Prostate gland (tissue), 2 donors: ENCODE measurements around the gene DLGAP1. TPM values are rescaled to one million over a fixed set of nuclear protein-coding genes. Genes with fewer than 3 reads are reported as not detected.
"Not testable (repeated sequence)": the region's sequence is repeated elsewhere in the genome, so short reads cannot be mapped to it uniquely, and the experiment has no call there.

Experiments
- DNase-seq: peaks from one replicate; pipeline ENCODE4 v3.0.0-alpha.2; 2019; ENCODE audit warnings: low spot score
- H3K27ac ChIP-seq, 2 donors: fragments of 200-600 bp; sonication (generic); 2 replicates each; pipeline ENCODE4 v1.5.1; 2017 to 2019
- H3K27me3 ChIP-seq: fragments of 200-600 bp; sonication (generic); replicated peaks from 2 replicates; pipeline ENCODE4 v1.5.1; 2019; ENCODE audit not compliant: insufficient read depth
- H3K36me3 ChIP-seq, 2 donors: fragments of 200-600 bp; sonication (generic); 1 replicate in 1 of 2; 2 replicates in 1 of 2; pipeline versions ENCODE4 v1.5.1 to v1.8.1; 2017 to 2019
- H3K4me1 ChIP-seq: fragments of 200-600 bp; sonication (generic); replicated peaks from 2 replicates; pipeline ENCODE4 v1.5.1; 2019
- H3K4me3 ChIP-seq, 2 donors: fragments of 200-600 bp; sonication (generic); 2 replicates each; pipeline ENCODE4 v1.5.1; 2017 to 2019
- H3K9me3 ChIP-seq: fragments of 200-600 bp; sonication (generic); 2 replicates; pipeline ENCODE4 v1.5.1; 2017
- POLR2A ChIP-seq: fragments of 450-650 bp; IDR thresholded peaks from one replicate; pipeline ENCODE4 v1.6.1; 2016; ENCODE audit warnings: antibody characterized with exemption, mild to moderate bottlenecking
- POLR2AphosphoS5 ChIP-seq: sonication (generic); formaldehyde crosslinking; IDR thresholded peaks from one replicate; pipeline ENCODE4 v1.6.1; 2017; ENCODE audit warnings: antibody characterized with exemption
- WGBS: methylation state at CpG from one replicate; pipeline ENCODE4 v1.1.5; 2018; 5-methylcytosine and 5-hydroxymethylcytosine counted together
- intact Hi-C: fragments of 100-400 bp; cut with DNase I; formaldehyde crosslinking; loops from one replicate; pipeline ENCODE4 v1.14.2; 2022
- total RNA-seq, 2 donors: library from RNA; depleted of rRNA; stranded (reverse); fragments of >200 nt; gene quantifications; one replicate each; pipeline ENCODE4 v1.1.0, GENCODE V29; 2016
- TF ChIP-seq, protein P1 (sequence below), 4 experiments: fragments of 200-600 bp in 2 of 4; fragments of 450-650 bp in 2 of 4; sonication (generic) in 2 of 4; IDR thresholded peaks; 1 replicate in 3 of 4; 2 replicates in 1 of 4; pipeline ENCODE4 v1.5.1; 2016 to 2019; ENCODE audit warnings: antibody characterized with exemption in 4 of 4, mild to moderate bottlenecking in 2 of 4, moderate library complexity in 2 of 4

Gene DLGAP1
- total RNA-seq, 2 donors from 2014 or later: 42.2 to 66.7 TPM

DNA sequence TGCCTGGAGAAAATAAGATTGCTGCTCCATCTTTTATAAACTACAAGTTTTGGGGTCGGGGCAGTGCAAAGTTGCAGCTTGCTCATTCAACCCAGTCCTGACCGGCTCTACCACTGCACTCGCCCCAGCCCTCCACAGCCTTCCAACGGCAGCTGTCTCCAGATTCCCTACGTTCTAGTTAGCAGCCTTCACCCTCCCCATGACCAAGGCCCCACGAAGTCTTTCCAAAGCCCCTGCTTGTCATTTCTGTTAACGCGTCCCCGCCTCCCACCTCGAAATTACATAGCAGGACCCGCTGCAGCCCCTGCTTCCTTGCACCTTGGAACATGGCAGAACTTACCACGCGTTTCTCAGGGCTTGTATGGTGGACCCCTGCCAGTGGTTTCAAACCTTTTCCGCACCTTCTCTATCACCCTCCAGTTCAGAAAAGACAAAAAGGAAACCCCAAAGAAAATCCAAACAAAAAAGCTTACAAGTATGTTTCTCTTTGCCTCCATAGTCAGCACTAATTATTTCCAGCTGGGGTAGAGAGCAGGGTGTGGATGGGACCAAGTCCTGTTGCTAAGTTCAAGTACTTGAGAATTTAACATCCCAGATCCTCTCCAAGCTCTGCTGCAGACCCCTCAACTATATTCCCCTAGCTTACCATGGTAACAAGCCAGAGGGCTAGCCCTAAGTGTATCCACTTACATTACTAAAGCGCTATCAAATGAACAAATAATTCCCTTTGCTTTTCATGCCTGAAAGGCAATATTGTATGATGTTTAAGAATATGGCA, 843.6 kb downstream of the DLGAP1 start:
- intact Hi-C loops: loop anchor here (1.0 kb wide), 1 partner anchor 8 kb away; no protein-coding TSS in a partner anchor
- TF ChIP-seq POLR2AphosphoS5: no peak
- TF ChIP-seq, protein P1, sequence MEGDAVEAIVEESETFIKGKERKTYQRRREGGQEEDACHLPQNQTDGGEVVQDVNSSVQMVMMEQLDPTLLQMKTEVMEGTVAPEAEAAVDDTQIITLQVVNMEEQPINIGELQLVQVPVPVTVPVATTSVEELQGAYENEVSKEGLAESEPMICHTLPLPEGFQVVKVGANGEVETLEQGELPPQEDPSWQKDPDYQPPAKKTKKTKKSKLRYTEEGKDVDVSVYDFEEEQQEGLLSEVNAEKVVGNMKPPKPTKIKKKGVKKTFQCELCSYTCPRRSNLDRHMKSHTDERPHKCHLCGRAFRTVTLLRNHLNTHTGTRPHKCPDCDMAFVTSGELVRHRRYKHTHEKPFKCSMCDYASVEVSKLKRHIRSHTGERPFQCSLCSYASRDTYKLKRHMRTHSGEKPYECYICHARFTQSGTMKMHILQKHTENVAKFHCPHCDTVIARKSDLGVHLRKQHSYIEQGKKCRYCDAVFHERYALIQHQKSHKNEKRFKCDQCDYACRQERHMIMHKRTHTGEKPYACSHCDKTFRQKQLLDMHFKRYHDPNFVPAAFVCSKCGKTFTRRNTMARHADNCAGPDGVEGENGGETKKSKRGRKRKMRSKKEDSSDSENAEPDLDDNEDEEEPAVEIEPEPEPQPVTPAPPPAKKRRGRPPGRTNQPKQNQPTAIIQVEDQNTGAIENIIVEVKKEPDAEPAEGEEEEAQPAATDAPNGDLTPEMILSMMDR (IDR thresholded peaks at IDR 0.05): no peak
- TF ChIP-seq POLR2A: no peak
- Histone ChIP-seq H3K36me3 (no peaks in the 10 kb centered on the region), H3K27me3 (no peaks in the 10 kb centered on the region), H3K27ac (no peak overlapping the region), H3K4me1 (no peaks in the 10 kb centered on the region), H3K4me3 (no peak overlapping the region), H3K9me3 (no peaks in the 10 kb centered on the region)
- no peak for DNase-seq
- 75% methylated on average over 15 of the region's 15 CpGs for WGBS

DNA sequence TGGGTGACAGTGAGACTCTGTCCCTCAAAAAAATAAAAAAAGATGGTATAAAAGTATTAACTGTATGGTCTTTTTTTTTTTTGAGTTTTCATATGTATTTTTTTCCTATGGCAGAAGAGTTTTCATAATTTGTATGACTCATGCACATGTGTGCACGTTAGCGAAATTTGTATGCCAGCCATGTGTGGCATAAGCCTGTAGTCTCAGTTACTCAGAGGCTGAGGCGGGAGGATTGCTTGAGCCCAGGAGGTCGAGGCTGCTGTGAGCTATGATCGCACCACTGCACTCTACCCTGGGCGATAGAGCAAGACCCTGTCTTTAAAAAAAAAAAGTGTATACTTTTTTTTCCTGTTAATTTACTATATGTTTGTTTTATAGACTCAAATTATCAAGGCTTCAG, 844.3 kb downstream of the DLGAP1 start:
- Histone ChIP-seq H3K9me3 (no peaks in the 10 kb centered on the region), H3K4me3 (no peak overlapping the region), H3K27ac (no peak overlapping the region), H3K27me3 (no peaks in the 10 kb centered on the region), H3K4me1 (no peaks in the 10 kb centered on the region), H3K36me3 (no peaks in the 10 kb centered on the region)
- TF ChIP-seq, protein P1 (IDR thresholded peaks at IDR 0.05): no peak
- TF ChIP-seq POLR2A (no peak), POLR2AphosphoS5 (no peak)
- DNase-seq: no peak
- intact Hi-C loops: loop anchor here (1.0 kb wide), 1 partner anchor 8 kb away; no protein-coding TSS in a partner anchor
- 95% methylated on average over 6 of the region's 6 CpGs for WGBS

DNA sequence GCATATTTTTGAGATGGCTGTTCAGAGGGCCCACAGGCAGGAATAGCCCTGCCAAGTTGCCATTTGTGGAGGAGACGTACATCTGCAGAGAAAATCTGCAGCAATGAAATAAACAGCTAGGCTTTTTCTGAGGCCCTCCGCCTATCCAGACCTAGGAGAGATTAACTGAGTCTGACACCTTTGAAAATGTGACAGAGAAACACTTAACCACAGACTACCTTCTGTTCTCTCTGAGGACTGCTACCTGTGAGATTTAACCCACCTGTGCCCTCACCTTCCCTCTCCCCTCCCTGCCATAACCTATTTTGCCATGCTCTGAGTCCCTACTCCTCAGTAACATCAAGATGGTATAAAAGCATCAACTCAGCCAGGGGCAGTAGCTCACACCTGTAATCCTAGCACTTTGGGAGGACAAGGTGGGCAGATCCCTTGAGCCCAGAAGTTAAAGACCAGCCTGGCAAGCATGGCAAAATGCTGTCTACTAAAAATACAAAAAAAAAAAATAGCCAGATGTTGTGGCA, 844.9 kb downstream of the DLGAP1 start:
- Histone ChIP-seq H3K36me3 (no peaks in the 10 kb centered on the region), H3K27me3 (no peaks in the 10 kb centered on the region), H3K4me1 (no peaks in the 10 kb centered on the region), H3K27ac (no peak overlapping the region), H3K4me3 (no peak overlapping the region), H3K9me3 (no peaks in the 10 kb centered on the region)
- DNase-seq: no peak
- 85% methylated on average over 2 of the region's 2 CpGs for WGBS
- intact Hi-C loops: no loop called here
- no peak for TF ChIP-seq POLR2A
- TF ChIP-seq, protein P1 (IDR thresholded peaks at IDR 0.05): no peak
- TF ChIP-seq POLR2AphosphoS5: no peak

DNA sequence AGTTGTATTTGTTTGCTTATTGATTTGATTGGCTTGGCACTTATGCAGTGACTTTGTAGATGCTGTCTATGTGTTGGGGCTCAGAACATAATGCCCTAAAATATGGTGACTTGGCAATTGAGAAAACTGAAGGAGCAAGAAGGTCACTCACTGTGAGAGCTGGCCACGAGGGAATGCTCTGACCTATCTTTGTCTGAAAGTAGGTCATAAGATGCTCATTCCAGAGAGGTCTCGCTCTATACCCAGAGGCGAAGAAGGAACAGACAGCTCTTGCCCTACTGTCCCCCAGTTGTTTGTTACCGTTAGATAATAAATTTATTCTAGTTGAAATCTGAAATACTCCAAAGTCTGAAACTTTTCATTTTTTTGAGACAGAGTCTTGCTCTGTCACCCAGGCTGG, 846.6 kb downstream of the DLGAP1 start:
- Histone ChIP-seq H3K9me3 (no peaks in the 10 kb centered on the region), H3K36me3 (no peaks in the 10 kb centered on the region), H3K27ac (no peak overlapping the region), H3K27me3 (no peaks in the 10 kb centered on the region), H3K4me1 (peaks cover 12% of the 10 kb centered on the region), H3K4me3 (no peak overlapping the region)
- 87% methylated on average over 4 of the region's 4 CpGs for WGBS
- DNase-seq: no peak
- TF ChIP-seq, protein P1 (IDR thresholded peaks at IDR 0.05): no peak
- no peak for TF ChIP-seq POLR2AphosphoS5
- no peak for TF ChIP-seq POLR2A
- intact Hi-C loops: no loop called here

DNA sequence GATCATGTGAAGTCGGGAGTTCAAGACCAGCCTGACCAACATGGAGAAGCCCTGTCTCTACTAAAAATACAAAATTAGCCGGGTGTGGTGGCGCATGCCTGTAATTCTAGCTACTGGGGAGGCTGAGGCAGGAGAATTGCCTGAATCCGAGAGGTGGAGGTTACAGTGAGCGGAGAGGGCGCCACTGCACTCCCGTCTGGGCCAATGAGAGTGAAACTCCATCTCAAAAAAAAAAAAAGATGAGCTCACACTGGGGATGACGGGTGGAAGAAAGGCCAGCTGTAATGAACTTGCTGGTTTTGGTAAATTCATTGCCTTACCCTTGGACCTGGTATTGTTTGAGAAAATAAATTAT, 847.0 kb downstream of the DLGAP1 start:
- H3K27ac ChIP-seq, DNase-seq, H3K36me3 ChIP-seq, intact Hi-C loops, H3K4me3 ChIP-seq, H3K27me3 ChIP-seq, H3K9me3 ChIP-seq: not testable (repeated sequence)
- 95% methylated on average over 7 of the region's 8 CpGs for WGBS
- H3K4me1 ChIP-seq: peaks cover 16% of the 10 kb centered on the region
